AG10803 (cell line): ENCODE data around the gene GCH1.
A peak's percentile ranks its signal among the peaks of the same experiment; 100 is the strongest.
"Not testable (repeated sequence)": the region's sequence is repeated elsewhere in the genome, so short reads cannot be mapped to it uniquely, and the experiment has no call there.

ENCODE experiments used
- DNase-seq: peaks from one replicate; pipeline ENCODE4 v3.0.0; 2010; ENCODE audit warnings: low read depth
- H3K4me3 ChIP-seq: 2 replicates; pipeline ENCODE4 v1.5.1; 2011; ENCODE audit warnings: mild to moderate bottlenecking, low read length, control low read depth
- TF ChIP-seq, protein P1 (sequence below): conservative IDR thresholded peaks from 2 replicates; pipeline ENCODE4 v1.5.1; 2011; ENCODE audit warnings: mild to moderate bottlenecking, low read length, control low read depth, inconsistent platforms

The GCH1 gene

DNA sequence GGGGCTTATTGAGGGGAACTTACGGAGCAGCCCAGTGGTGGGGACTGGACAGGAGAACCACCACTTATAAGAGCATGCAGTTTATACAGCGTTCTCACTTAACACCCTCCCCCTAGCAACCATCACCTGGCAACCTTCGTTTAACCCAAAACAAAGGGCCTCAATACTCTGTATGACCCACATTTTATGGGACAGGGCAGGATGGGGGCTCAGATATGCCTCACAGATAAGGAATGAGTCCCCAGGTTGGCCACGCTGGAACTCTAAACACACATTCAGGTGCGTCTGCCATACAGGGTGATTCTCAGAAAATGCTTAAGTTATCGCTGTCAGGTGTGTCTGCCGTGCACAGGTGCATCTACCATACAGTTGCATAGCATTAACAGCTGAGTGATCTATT lies 99.2 kb downstream of the GCH1 start:
- TF ChIP-seq, protein P1, sequence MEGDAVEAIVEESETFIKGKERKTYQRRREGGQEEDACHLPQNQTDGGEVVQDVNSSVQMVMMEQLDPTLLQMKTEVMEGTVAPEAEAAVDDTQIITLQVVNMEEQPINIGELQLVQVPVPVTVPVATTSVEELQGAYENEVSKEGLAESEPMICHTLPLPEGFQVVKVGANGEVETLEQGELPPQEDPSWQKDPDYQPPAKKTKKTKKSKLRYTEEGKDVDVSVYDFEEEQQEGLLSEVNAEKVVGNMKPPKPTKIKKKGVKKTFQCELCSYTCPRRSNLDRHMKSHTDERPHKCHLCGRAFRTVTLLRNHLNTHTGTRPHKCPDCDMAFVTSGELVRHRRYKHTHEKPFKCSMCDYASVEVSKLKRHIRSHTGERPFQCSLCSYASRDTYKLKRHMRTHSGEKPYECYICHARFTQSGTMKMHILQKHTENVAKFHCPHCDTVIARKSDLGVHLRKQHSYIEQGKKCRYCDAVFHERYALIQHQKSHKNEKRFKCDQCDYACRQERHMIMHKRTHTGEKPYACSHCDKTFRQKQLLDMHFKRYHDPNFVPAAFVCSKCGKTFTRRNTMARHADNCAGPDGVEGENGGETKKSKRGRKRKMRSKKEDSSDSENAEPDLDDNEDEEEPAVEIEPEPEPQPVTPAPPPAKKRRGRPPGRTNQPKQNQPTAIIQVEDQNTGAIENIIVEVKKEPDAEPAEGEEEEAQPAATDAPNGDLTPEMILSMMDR = no peak
- DNase-seq = no peak
- H3K4me3 ChIP-seq = no peak overlapping the region

DNA sequence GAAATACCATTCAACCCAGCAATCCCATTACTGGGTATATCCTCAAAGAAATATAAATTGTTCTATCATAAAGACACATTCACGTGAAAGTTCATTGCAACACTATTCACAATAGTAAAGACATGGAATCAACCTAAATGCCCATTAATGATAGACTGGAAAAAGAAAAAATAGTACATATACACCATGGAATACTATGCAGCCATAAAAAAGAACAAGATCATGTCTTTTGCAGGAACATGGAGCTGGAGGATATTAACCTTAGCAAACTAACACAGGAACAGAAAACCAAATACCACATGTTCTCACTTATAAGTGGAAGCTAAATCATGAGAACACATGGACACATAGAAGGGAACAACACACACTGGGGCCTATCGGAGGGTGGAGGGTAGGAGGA lies 101.1 kb downstream of the GCH1 start:
- H3K4me3 ChIP-seq, DNase-seq: not testable (repeated sequence)

DNA sequence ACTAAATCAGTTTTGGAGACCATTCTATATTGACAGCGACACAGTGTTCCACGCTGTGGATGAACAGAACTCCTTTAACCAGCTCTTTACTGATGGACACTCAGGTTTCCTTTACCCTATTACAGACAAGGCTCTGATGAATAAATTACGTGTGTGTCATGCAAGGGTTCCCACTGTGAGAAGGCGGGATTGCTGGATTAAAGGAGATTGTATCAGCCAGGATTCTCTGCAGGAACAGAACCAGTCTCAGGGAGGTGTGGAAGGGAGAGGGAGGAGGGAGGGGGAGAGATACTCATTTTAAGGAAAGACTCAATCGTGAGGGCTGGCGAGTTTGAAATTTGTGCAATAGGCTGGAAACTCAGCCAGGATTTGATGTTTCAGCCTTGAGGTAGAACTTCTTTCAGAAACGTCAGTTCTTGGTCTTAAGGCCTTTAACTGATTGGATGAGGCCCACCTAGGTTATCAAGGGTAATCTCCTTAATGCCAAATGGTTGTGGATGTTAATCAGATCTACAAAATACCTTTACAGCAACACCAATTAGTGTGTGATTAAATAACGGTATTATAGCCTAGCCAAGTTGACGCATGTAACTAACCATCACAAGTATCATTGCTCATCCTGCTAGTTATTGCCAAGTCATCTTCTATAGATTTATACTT lies 104.0 kb downstream of the GCH1 start:
- TF ChIP-seq, protein P1 = no peak
- H3K4me3 ChIP-seq = no peak overlapping the region
- DNase-seq = no peak

DNA sequence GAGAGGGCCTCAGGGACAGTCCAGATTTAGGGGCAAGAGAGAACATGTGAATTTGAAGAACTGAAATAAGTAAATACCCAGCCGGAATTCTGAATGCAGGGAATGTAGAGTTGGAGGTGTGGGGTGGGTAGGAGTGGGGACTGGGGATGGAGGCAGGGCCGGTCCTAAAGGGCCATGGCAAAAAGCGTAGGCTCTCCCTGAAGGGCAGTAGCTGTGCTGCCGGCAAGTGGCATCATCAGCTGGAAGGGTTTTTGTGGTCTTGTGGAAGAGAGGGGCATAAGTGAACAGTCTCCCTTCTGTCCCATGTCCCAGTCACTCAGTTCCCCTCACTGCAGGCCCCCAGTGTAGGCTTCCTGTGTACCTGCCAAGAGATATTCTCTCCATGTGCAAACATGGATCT lies 104.6 kb downstream of the GCH1 start:
- DNase-seq = no peak
- H3K4me3 ChIP-seq = no peak overlapping the region
- TF ChIP-seq, protein P1 = no peak

DNA sequence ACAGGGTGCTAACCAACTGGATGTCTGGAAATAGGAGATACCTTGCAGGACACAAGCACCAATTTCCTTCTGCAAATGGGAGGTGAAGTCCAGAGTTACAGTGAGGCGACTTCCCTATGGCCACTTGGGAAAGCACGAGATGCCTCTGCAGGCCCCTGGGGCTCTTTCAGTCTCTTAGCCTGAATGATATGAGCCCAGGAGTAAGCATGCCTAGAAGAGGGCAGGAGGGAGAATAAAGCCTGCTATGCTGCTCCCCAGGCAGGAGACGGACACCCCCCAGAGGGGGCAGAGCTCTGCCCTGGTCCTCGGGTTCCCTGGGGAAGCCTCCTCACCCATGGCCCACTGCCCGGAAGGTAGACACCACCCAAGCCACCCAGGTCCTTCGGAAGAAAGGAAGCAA lies 105.1 kb downstream of the GCH1 start:
- TF ChIP-seq, protein P1 = no peak
- no peak for DNase-seq

DNA sequence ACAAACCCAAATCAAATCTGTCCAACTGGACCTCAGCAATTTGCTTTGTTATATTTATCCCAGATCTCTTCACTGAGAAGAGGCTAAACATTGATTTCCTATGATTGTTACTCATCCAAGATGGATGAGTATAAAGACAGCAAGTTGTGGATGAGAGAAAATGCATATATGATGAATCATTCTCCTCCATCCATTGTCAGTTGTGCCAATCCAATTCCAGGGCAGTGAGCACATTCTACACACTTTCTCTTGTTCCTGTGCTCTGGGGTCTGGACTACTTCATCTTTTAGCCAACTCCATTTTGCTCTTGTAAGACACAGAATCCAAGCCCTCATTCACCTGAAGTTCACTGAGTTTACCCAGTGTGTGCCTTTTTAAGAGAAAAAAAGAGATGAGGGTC lies 105.7 kb downstream of the GCH1 start:
- TF ChIP-seq, protein P1 = no peak
- peak; percentile 71 for DNase-seq
- no peak overlapping the region for H3K4me3 ChIP-seq

More for the DNA sequence above, 105.1 kb downstream of the GCH1 start:
- H3K4me3 ChIP-seq = no peak overlapping the region

DNA sequence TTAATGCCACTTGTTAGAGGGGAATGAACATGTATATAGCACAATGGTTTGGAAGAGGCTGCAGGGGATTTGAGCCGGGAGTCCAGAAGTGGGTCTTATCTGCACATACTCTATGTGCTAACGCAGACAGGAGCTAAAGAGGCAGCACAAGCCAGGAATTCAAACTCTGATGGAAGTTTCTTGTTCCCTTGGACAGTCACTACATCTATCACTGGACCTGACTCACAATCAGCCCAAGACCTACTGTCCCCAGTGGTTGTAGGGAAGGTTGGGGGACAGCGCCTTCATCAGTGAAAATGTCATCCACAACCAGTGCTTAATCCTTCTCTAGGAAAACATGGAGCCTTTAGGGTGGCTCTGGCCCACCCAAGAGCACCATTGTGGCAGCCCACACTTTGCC lies 107.8 kb downstream of the GCH1 start:
- TF ChIP-seq, protein P1 = no peak
- H3K4me3 ChIP-seq = no peak overlapping the region

DNA sequence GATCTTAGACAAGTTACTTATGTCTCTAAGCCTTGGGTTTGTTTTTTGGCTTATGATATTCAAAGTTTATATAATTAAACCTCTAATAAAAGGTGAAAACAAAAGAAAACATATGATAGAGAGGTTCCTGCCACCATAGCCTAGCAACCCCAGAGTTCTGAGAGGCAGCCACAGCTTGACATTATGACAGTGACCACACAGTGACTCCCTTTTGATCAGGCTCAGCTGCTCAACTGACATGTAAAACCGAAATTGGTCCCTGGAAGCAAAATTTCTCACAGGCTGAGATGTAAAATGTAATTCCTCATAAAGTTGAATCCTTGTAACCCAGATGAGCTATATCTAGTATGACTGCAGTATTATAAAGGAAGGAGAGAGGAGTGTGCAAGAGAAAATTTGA lies 108.5 kb downstream of the GCH1 start:
- no peak for DNase-seq
- no peak overlapping the region for H3K4me3 ChIP-seq
- TF ChIP-seq, protein P1 = no peak

More for the DNA sequence above, 107.8 kb downstream of the GCH1 start:
- no peak for DNase-seq
